Stimulated activated CD8-positive, alpha-beta memory T cell treated with anti-CD3 and anti-CD28 coated beads, Interleukin-7, amount 100 ng/mL, for 1 hour (primary cell): ENCODE data around the gene ABCD1.

ENCODE experiments used
- DNase-seq, 2 donors: peaks; one replicate each; pipeline ENCODE4 v3.0.0-alpha.2; 2020; ENCODE audit warnings: low read depth in 2 of 2

Gene ABCD1

GRCh38 chrX:153773741-153774575, 49.3 kb downstream of the ABCD1 start:
- no peak for DNase-seq

DNA sequence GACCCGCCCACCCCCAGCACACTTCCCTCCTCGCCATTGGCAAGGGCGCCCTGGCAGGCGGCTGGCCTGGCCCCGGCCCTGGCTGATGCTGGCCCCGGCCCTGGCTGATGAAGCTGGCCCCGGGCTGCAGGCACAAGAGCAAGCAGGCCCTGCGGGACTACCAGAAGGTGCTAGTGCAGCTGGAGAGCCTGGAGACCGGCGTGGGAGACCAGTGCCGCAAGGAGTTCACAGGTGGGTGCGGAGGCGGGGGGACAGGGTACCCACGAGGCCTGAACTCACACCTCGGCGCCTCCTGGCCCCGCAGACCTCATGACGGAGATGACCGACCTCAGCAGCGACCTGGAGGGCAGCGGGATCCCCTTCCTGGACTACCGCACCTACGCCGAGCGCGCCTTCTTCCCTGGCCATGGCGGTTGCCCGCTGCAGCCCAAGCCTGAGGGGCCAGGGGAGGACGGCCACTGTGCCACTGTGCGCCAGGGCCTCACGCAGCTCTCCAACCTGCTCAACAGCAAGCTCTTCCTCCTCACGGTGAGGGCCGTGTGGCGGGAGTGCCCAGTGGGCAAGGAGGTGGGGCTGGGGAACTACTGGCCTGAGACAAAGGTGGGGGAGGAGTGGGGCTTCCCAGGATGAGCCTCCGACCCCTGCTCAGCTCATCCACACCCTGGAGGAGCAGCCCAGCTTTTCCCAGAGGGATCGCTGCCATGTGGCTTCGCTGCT, 50.1 kb downstream of the ABCD1 start:
- DNase-seq = no peak

GRCh38 chrX:153775293-153776119, 50.9 kb downstream of the ABCD1 start:
- no peak for DNase-seq

- no peak for DNase-seq
These were observed 51.5 kb downstream of the ABCD1 start for GRCh38 chrX:153776120-153776599.

DNA sequence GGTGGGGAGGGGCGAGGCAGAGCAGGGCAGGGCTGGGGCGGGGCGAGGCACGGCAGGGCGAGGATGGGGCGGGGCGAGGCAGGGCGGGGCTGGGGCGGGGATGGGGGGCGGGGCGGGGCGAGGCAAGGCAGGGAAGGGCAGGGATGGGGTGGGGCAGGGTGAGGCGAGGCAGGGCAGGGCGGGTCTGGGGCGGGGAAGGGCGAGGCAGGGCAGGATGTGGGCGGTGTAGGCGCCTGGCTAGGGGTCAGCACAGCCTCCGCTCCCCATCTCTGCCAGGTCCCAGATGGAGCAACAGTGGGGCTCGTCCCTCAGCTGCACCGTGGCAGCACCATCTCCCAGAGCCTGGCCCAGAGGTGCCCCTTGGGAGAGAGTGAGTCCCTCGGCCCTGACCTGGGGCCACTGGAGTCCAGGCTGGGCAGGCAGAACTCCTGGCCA, 52.0 kb downstream of the ABCD1 start:
- DNase-seq = no peak

GRCh38 chrX:153777261-153778090, 52.8 kb downstream of the ABCD1 start:
- DNase-seq = no peak

- DNase-seq = no peak
These were observed 53.5 kb downstream of the ABCD1 start for GRCh38 chrX:153778181-153778580.

- no peak for DNase-seq
These were observed 54.0 kb downstream of the ABCD1 start for GRCh38 chrX:153778684-153779101.

DNA sequence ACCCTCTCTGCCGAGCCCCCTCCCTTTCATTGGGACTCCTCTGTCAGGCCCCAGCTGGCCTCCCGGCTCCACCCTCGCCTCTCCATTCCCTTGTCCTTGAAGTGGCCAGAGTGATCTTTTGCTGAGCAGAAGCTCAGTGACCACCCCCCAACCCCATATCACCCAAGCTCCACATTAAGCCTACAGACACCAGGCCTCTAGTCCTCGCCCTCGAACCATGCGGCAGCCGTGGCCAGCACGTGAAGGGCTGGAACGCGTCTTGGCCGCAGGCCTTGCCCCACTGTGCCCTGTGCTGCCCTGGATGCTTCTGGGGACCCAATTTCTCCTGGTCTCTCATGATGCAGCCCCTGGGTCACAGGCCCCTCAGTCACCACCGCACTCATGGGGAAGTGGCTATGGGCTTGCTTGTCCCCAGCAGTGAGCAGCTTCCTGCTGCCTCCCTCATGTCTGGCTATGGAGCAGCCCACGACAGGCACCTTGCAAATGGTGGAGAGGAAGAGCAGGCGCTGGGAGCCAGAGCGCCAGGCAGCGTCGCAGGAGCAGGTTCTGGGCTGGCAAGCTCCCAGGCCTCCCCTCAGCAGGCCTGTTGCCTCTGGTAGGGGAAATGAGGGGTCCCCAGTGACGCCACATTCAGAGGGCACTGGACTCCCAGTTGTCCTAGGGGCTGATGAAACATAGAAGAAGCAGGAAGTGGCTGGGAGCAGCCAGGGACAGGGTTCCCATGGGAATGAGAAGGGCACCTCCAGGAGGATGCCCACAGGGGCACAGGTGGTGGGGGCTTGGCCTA, 55.4 kb downstream of the ABCD1 start:
- DNase-seq = no peak

GRCh38 chrX:153780678-153781427, 56.2 kb downstream of the ABCD1 start, which contains the start of gene SRPK3:
Gene SRPK3 (plus strand): TSS chrX:153781041. CDS start chrX:153781087, 46 bp downstream.
- no peak for DNase-seq

DNA sequence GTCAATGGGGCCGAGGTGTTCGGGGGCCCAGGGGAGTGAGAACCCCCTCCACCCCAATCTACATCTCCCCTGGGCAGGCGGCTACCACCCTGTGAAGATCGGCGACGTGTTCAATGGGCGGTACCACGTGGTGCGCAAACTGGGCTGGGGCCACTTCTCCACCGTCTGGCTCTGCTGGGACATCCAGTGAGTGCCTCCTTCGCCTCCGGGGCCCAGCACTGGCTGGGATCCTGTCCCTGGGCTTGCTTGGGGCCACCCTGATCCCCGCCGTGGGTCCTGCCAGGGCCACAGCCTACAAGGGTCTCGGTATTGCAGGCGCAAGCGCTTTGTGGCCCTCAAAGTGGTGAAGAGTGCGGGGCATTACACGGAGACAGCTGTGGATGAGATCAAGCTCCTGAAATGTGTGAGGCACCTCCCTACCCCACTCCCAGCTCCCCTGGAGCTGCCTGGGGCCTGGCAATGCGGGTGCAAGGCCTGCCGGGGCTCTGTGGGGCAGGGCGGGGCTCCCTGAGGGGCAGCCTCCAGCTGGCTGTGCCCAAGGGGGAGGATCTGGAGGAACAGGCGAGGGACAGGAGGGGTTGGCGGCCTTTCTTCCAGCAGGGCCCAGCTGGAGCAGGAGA, 56.9 kb downstream of the ABCD1 start:
- DNase-seq = no peak

GRCh38 chrX:153782313-153782712, 57.7 kb downstream of the ABCD1 start:
- DNase-seq = no peak

- DNase-seq = no peak
These were observed 58.2 kb downstream of the ABCD1 start for GRCh38 chrX:153782871-153783270.

DNA sequence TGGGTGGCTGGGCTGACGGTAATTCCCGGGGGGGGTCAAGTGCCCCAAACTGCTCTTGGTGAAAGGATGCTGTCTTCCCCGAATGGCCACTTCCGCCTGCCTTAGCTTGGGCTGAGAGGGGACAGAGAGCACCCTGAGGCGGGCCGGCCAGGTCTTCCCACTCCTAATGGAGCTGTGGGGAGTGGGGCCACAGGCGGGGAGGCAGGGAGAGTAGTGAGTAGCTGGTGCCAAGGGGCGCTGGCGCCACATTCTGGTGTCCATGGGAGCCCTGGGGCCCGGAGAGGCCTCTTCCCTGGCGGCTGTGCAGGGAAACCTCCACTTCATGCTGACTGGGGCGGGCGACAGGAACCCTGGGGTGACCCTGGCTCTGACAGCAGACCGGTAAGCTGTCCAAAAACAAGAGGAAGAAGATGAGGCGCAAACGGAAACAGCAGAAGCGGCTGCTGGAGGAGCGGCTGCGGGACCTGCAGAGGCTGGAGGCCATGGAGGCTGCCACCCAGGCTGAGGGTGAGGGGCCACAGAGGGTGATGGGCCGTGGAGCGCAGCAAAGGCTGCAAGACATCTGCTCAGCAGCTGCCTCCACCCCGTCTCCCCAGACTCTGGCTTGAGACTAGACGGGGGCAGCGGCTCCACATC, 58.8 kb downstream of the ABCD1 start:
- DNase-seq = no peak

- DNase-seq = no peak
These were observed 59.8 kb downstream of the ABCD1 start for GRCh38 chrX:153784325-153784967.

DNA sequence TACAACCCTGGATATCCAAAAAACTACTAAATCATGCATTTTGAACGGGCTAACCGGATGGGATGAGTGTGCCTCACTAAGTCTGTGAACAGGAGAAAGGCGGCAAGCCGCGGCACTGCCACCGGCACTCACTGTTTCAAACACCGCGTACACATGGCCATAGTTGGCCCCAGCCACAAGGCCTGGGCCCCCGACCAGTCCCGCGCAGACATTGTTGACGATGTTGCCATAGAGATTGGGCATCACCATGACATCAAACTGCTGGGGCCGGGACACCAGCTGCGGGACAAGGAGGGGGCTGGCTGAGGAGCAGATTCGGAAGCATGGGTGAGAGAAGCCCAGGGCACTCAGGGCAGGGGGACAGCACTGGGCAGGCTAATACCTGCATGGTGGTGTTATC, 62.0 kb downstream of the ABCD1 start:
- no peak for DNase-seq

DNA sequence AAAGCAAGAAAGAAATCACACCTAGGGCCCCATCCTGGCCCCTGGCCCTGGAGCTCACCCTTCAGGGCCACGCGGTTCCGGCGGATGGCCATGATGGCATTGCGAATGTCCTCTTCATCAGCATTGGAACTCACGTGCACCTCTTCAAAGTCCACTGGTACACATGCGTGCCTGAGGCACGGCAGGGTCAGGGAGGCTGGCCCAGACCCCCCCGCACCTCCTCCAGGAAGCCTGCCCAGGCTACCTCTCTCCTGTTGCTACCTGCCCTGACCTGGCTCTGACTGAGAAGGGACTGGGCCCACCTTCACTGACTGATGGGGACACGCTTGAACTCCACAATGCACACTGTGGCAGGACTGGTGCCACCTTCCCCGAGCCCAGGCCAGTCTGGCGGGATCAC, 65.0 kb downstream of the ABCD1 start:
- no peak for DNase-seq
